Fibroblast of skin of right quadriceps (primary cell): Measurements from ENCODE around the gene TRAF1.

Experiments
- DNase-seq: peaks from one replicate; pipeline ENCODE4 v3.0.0-alpha.2; 2013

The TRAF1 gene

DNA sequence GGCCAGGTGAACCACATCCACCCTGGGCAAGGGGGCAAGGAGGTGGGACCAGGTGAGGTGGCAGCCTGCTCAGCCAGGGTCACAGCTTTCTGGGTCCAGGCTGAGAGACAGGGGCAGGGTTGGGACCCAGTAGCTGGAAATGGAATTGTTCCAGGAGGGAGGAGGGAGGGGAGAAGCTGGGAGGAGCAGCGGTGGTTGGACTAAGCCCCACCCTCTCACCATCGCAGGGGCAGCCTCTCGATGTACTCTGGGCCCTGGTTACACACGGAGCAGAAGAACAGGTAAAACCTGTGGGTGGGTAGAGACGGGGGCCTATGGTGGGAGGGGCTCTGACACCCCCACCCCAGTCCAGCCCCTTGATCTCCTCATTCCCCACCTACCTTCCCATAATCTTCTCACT, 60.8 kb downstream of the TRAF1 start:
- no peak for DNase-seq

- DNase-seq: no peak
Observed at GRCh38 chr9:120865176-120865575, 61.4 kb downstream of the TRAF1 start.

GRCh38 chr9:120864719-120865118, 61.9 kb downstream of the TRAF1 start:
- no peak for DNase-seq

DNA sequence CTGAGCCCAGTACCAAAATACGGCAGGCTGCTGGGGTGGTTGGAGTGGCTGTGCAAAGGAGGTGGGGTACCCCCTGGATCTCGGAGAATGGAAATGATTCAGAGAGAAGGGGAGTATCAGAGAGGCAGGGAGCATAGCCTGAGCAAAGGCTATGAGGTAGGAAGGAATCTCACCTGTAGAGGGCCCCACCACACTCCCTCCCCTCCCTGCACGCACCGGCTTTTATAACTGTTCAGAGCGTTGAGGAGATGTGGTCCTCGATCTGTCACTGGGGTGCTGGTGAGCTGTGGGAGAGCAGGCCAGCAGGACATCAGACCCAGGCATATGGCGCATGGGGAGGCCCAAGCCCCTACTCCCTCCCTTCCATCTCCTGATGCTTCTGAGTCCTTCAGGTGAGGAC, 62.8 kb downstream of the TRAF1 start:
- DNase-seq: no peak

- DNase-seq: no peak
Observed at GRCh38 chr9:120862452-120862851, 64.1 kb downstream of the TRAF1 start.

DNA sequence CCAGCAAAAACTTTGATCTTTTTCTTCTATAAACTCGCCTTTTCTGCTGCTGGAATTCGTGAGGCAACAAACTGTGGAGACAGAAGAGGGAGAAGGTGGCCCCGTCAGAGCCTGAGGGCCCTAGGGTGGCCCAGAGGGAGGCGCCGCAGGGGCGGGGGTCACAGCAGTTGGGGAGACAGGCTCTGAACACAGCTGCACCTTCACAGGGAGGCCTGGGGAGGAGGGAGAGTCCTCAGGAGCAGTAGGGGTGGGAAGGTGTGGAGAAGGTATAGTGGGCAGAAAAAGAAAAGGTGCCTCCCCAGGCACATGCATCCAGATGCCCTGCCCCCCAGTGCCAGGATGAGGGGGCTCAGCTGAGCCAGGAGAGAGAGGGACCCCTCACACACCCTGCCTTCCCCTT, 64.7 kb downstream of the TRAF1 start:
- DNase-seq: no peak

DNA sequence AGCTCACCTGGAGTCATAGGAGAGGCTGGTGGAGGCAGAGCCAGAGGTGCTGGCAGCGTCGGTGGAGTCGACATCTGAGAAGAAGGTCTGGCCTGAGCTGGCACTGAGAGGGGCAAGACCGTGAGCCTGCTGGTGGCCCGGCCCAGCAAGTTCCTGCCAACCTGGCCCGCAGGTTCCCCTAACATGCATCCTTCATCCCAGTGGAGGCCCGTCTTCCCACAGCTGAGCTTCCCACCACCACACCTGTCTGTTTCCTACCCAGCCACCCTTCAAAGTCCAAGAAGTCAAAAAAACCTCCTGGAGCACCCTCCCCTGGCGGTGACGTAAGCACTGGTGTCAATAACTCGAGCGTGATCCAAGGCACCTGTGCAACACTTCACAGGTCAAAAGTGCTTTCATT, 66.5 kb downstream of the TRAF1 start:
- DNase-seq: no peak

GRCh38 chr9:120859361-120859760, 67.2 kb downstream of the TRAF1 start:
- DNase-seq: no peak

DNA sequence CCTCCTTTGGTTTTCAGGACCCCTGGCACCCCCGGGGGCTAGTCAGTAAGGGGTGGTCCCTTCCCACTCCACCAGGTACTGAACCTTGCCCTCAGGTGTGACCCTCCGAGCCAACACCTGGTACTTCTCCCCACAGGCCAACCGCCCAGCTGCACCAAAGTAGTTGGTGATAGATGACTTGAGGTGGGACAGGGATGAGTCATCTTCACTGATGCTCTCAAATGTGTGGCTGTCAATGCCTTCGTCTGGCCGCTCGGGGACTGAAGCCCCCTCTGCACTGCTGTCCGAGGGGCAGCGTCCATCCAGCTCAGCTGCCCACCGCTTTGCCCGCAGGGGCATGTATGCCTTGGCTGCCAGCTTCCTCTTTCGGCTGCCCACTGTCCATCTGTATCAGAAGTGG, 68.7 kb downstream of the TRAF1 start:
- DNase-seq: no peak

DNA sequence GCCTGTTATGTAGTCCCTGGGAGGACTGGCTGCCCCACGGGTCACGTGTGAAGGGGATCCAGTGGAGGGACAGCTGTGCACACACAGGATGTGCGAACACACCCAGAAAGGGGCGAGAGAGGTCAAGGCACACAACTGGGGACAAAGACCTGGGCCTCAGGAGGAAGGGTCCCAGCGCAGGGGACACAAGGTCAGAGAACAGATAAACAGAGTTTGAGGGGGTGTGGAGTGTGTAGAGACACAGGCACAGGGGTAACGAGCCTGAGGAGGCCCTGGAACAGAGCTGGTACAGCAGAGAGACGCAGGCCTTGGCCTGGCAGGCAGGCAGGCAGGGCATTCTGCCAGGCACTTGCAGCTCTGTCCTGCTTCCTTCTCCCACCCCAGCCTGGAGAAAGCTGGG, 69.1 kb downstream of the TRAF1 start:
- DNase-seq: no peak

GRCh38 chr9:120856700-120857099, 69.9 kb downstream of the TRAF1 start:
- DNase-seq: no peak

- DNase-seq: no peak
Observed at GRCh38 chr9:120855827-120856670, 70.5 kb downstream of the TRAF1 start.

DNA sequence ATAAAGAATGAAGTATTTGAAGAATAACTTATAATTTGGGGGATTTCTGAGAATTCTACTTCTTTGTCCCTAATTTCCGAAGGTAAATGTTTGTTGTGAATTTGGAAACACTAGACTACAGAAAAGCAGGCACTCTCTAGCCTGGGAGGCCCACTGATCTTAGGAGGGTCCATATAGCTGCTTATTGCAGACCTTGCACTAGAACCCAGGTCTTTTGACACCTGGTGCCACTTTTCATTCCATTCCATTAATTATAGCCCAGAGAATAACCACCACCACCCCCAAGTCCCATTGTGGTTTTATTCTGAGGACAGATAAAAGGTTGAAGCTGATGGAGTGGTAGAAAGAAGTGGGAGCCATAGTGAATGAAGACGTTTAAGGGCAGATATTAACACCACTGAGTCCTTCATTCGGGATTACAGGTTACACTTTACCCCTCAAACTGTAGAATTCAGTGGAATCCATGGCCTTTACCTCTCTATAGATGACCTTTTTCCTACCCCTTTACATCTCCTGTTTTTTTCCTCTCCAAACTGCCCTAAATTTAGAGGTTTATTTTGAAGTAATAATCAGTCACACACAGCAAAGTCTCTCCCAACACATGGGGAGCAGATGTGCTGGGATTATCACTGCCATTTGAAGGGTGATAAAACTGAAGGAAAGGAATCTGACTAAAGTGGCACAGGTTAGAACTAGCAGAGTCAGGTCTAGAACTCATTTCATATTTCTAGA, 71.8 kb downstream of the TRAF1 start:
- DNase-seq: no peak

DNA sequence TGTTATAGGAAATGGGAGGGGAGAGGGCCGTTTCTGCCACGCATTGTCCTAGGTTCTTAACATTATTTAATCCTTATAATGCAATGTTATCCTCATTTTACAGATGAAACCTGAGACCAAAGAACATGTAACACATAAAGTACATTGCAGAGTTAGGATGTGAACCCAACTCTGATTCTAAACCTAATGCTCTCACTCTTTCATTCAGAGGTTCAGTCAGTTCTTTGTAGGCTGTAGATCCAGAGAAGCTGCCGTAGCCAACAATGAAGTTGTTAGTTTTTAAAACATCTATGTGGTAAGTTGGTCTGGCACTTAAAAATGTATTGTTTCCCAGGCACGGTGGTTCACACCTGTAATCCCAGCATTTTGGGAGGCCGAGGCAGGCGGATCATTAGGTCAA, 73.4 kb downstream of the TRAF1 start:
- no peak for DNase-seq
